GM23248 (cell line): ENCODE results near the gene NAV2.

Experiments used
- EZH2 ChIP-seq: fragments of 200-600 bp; sonication (generic); IDR thresholded peaks from 2 replicates; pipeline ENCODE4 v1.6.1; 2018; ENCODE audit warnings: antibody characterized with exemption, mild to moderate bottlenecking; ENCODE audit not compliant: insufficient read depth, poor library complexity, severe bottlenecking
- EZH2phosphoT487 ChIP-seq: fragments of 200-600 bp; sonication (generic); IDR thresholded peaks from 2 replicates; pipeline ENCODE4 v1.6.1; 2018; ENCODE audit warnings: antibody characterized with exemption, moderate library complexity, mild to moderate bottlenecking, low read depth; ENCODE audit not compliant: insufficient read depth

DNA sequence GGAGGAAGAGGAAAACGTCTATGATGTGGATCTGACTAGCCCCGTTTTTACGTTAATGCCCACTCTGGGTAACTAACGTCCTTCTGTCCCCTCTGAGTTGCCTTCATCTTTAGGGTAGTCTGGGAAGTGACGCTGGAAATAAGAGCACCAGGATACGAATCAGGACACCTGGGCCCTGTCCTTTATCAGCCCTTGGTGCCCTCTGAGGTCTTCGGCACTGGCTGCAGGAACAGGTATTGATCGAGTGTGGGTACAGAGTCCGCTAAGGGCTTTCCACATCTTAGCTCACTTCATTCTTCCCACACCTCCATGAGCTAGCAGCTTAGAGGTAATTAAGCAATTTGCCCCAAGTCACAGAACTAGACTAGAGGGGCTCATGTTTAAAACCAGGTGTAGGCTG lies 223.8 kb downstream of the NAV2 start:
- TF ChIP-seq EZH2phosphoT487 (no peak), EZH2 (no peak)
